GM19372 (cell line): ENCODE results near the gene CYP20A1.
A peak's percentile ranks its signal among the peaks of the same experiment; 100 is the strongest.
"Not testable (repeated sequence)": the region's sequence is repeated elsewhere in the genome, so short reads cannot be mapped to it uniquely, and the experiment has no call there.

ENCODE experiments used
- ATAC-seq: cut with Tn5 transposase; IDR thresholded peaks from one replicate; pipeline ENCODE4 v1.9.1; 2021; ENCODE audit warnings: mild to moderate bottlenecking, low read depth, moderate library complexity; ENCODE audit not compliant: unreplicated experiment

The CYP20A1 gene, protein sequence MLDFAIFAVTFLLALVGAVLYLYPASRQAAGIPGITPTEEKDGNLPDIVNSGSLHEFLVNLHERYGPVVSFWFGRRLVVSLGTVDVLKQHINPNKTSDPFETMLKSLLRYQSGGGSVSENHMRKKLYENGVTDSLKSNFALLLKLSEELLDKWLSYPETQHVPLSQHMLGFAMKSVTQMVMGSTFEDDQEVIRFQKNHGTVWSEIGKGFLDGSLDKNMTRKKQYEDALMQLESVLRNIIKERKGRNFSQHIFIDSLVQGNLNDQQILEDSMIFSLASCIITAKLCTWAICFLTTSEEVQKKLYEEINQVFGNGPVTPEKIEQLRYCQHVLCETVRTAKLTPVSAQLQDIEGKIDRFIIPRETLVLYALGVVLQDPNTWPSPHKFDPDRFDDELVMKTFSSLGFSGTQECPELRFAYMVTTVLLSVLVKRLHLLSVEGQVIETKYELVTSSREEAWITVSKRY

DNA sequence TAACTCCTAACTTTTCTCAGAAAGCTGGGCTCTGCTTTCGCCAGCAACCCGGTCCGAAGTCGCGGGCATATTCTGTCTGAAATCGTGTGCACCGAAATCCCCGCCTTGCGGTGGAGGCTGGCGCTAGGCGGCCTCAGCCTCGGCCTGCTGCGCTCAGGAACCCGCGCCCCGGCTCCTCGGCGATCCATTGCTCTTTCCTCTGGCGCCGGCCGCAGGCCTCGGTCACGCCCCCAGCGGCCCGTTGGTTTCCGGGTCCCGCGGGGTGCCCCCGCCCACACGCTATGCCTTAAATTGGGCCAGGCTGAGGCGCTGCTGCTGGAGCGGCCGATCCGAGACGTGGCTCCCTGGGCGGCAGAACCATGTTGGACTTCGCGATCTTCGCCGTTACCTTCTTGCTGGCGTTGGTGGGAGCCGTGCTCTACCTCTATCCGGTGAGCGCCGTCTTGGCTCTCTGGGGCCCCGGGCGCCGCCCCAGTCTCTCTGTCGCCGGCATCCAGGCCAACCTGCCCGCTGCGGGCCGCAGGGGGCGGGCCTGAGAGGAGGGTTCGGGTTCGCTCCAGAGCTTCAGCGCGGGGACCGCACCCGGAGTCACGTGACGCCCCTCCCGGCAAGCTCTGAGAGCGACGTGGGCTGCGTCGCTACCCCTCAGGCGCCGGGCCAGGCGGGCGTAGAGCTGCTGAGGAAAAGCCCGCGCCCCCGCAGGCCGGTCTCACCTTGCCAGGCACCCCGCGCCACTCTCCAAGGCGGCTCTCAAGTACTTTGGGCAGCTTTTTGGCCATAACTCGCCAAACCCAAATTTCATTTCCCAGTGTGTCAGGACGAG is at the start of gene CYP20A1:
Gene CYP20A1, plus strand, starts transcription at position 315 of the 823 bp plus-strand sequence. Its CDS starts 45 bp downstream, at position 360.
- peak; percentile 81 for ATAC-seq

DNA sequence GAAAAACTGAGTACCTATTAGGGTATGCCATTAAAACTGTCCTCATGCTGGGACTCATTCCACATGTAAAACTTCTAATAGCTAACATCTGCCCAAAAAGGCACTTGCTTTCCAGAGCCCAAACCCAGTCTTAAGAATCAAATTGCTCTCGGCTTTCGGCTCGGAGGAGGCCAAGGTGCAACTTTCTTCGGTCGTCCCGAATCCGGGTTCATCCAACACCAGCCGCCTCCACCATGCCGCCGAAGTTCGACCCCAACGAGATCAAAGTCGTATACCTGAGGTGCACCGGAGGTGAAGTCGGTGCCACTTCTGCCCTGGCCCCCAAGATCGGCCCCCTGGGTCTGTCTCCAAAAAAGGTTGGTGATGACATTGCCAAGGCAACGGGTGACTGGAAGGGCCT is 48.3 kb upstream of the CYP20A1 start:
- ATAC-seq = not testable (repeated sequence)

DNA sequence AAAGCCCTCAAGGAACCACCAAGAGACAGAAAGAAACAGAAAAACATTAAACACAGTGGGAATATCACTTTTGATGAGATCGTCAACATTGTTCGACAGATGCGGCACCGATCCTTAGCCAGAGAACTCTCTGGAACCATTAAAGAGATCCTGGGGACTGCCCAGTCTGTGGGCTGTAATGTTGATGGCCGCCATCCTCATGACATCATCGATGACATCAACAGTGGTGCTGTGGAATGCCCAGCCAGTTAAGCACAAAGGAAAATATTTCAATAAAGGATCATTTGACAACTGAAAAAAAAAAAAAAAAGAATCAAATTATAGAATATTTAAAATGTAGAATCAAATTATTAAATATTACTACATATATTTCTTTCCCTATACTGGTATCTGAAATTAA is 47.8 kb upstream of the CYP20A1 start:
- ATAC-seq = not testable (repeated sequence)

DNA sequence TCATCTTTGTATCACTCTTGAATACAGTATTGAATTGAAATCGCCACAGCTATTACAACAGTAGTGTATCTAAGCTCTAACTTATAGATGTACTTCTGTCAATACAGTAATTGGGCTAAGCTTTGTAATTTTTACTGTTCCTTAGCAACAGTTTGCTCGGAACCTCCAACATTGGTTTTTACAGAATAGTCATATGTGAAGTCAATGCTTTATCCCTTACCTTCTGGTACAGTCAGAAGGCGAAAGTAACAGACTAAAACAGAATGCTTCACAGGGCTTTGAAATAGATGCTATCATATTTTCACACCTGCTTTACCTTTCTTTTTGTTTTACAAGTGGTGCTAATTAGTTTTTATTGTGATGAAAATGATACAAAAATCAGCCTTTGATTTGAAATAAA is 46.9 kb upstream of the CYP20A1 start:
- ATAC-seq = no peak

DNA sequence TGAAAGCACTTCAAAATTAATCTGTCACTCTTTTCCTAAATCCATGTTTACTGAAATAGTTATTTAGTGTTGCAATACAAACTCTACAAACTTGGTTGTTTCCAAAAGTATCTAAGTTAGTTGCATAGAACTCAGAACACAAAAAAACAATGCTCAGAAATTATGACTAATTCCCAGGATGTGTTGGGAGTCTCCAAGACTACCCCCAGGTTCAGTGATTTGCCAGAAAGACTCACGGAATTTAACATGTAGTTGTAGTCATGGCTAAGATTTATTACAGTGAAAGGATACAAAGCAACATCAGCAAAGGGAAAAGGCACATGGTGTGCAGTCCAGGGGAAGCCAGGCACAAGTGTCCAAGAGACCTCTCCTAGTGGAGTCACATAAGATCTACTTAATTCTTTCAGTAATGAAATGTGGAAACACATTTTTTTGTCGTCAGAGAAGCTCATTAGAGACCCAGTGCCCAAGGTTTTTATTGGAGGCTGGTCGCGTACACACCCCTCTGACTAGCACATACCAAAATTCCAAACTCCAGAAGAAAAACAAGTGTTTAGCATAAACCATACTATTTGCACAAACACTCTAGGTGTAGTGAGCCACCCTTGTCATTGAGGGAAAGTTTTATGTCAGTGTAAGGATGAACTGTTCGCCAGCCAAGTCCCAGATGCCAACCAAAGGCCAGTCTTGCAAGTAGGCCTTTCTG is 43.3 kb upstream of the CYP20A1 start:
- ATAC-seq = no peak

DNA sequence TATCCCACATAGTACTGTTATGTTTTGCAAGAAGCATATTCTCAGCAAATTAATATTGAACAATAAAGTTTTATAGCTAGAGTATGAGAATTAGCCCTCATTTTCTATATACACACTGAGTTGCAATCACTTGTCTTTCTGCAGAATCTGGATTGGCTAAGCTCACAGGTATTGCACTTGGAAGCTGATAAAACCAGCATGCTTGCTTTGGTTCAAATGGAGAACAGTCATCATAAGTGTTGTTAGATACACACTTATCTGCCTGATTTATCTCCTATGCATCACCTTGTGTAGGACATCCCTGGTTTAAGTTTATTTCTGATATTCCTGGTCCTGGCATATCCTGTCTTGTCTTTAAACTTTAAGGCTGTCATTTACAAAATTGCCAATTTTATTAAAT is 38.0 kb upstream of the CYP20A1 start:
- ATAC-seq = no peak

DNA sequence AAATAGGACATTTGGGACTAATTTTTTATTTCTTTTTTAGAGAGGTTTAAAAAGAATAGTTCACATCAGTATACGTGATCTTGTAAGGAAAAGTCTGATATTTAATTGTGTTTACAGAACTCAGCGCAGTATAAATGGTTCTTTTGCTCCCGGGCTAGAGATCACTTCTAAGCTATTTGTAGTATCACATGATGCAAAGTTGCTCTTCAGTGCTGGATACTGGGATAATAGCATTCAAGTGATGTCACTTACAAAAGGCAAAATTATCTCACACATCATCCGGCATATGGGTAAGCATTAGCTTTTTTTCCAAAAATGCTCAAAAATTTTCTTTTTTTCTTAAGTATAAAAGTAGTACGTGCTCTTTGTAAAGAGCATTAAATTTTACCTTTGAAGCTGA is 37.4 kb upstream of the CYP20A1 start:
- ATAC-seq = no peak

DNA sequence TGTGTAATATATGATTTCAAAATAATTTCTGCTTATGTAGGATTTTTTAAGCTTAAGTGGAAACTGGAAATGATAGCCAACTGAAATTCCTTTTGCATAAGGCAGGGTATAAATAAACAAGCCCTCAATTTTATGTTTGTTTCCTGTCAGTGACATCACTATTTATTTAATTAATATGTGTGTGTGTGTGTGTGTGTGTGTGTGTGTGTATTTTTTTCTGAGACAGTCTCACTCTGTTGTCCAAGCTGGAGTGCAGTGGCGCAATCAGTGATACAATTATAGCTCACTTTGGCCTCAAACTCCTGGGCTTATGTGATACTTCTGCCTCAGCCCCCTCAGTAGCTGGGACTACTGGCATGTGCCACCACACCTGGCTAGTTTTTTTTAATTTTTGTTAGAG is 29.3 kb upstream of the CYP20A1 start:
- ATAC-seq = no peak

DNA sequence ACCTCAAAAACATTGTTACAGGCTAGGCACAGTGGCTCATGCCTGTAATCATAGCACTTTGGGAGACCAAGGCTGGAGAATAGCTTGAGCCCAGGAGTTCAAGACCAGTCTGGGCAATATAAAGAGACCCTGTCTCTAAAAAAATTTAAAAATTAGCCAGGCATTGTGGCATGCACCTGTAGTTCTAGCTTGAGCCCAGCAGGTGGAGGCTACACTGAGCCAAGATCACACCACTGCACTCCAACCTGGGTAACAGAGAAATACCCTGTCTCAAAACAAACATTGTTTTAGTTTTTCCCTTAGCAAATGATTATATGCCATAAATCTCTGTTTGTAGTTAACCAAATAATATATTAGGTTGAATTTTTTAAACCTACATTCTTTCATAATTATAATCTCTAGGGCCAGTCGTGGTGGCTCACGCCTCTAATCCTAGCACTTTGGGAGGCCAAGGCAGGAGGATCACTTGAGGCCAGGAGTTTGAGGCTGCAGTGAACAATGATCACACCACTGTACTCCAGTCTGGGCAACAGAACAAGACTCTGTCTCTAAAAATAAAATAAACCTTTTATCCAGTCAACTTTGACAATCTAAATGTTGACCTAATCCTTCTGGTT is 13.3 kb upstream of the CYP20A1 start:
- peak; percentile 53 for ATAC-seq

DNA sequence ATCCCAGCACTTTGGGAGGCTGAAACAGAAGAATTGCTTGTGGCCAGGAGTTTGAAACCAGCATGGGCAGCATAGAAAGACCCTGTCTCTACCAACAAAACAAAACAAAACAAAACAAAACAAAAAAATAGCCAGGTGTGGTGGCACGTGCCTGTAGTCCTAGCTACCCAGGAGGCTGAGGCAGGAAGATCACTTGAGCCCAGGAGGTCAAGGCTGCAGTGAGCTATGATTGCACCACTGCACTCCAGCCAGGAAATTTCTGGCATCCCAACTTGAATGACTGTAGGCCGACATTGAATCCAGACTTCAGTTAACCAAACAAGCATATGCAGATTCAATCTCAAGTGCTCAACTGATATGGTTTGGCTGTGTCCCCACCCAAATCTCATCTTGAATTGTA is 9.1 kb upstream of the CYP20A1 start:
- ATAC-seq = not testable (repeated sequence)

DNA sequence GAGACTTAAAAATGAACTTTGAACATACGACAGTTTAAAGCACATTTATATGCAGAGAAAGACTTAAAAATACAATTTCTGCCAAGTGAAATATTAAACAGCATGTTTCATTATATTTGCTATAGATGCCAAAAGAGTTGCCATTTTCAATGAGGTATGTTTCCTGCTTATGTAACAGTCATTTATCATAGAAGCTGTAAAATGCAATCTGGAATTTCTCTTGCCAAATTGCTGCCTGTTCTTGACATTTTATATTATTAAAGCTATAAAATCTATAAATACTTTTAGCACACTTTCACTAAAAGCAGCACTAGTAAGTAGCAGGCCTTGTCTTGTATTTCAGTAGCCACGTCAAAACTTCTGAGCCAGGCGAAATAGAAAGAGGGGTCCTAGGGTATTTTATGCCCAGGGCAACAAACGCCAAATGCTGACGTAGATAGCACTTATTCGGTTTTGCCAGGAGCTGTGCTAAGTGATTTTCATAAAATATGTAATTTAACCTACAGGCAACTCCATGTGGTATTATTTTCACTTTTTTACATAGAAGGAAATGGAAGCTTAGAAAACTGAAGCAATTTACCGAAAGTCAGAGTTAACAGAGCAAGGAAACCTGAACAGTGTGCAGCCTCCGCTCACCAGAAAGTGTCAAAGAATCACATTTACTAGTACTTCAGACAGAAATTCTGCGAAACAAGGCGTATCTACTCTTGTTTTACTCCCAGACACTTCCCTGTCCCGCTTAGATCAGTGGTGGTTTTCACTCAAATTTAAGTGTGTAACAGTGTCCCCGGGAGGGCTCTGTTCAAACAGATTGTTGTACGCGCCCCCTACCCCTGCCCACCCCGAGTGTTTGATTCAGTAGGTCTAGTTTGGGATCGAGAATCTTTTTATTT is 1.2 kb upstream of the CYP20A1 start:
- no peak for ATAC-seq

DNA sequence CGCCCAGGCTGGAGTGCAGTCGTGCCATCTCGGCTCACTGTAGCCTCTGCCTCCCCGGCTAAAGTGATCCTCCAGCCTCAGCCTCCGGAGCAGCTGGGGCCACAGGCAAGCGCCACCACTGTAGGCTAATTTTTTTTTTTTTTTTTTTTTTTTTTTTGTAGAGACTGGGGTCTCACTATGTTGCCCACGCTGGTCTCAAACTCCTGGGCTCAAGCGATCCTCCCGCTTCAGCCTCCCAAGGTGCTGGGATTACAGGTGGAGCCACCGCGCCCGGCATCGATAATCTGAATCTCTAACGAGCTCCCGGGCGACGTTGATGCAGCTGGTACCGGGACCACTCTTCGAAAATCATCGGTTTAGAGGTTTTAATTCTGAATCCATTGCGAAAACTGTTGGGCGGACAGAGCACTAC is 520 bp upstream of the CYP20A1 start:
- ATAC-seq = no peak

DNA sequence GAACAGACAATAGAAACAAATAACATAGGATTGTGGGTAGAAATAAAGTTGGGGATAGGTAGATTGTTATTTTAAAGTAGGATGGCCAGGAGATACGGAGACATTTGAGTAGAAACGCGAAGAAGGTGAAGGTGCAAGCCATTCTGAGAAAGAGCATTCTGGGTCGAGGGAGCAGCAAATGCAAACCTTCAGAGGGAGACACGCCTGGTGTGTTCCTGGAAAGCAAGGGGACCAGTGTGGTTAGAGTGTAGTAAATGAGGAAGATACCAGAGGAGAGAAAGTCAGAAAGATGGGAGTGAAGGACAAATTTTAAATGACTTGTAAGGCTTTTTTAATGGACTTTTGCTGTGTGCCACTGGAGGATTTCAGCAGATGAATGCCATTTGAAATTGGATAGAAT is 1.7 kb downstream of the CYP20A1 start:
- ATAC-seq = no peak

DNA sequence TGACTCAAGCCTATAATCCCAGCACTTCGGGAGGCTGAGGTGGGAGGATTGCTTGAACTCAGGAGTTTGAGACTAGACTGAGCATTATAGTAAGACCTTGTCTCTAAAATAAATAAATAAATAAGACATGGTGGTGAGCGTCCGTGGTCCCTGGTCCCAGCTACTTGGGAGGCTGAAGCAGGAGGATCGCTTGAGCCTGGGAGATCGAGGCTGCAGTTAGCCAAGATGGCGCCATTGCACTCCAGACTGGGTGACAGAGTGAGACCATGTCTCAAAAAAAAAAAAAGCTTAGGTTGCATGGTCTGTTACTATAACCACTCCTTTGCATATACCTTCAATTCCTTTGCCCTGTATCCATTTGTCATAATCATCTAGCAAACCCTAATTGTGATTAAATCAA is 3.7 kb downstream of the CYP20A1 start:
- ATAC-seq = no peak

DNA sequence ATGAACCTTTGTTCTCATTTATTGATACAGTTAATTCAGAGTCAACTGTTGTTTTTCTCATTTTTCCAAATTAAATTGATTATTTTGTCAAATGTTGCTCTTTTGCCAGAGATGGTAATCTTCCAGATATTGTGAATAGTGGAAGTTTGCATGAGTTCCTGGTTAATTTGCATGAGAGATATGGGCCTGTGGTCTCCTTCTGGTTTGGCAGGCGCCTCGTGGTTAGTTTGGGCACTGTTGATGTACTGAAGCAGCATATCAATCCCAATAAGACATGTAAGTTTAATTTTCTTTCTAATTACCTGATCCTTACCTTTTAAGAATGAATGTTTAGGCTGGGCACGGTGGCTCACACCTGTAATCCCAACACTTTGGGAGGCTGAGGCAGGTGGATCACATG is 7.8 kb downstream of the CYP20A1 start:
- ATAC-seq = no peak

DNA sequence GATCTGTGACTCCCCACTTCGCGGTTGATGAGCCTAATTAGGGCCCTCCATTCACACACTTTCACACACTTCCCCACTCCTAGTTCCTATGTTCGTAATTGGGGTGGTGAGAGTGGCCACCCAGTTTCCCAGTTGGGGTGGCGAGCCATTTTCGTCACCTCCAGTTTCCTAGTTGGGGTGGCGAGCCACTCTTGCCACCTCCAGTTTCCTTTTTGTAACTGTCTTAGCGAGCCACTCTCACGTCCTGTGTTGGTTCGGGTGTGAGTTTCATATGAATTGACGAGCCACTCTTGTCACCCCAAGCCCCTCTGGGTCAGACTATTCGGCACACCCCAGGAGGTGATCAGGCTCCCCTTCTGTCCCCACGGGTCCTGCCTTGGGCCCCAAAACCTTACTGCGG is 14.0 kb downstream of the CYP20A1 start:
- no peak for ATAC-seq

DNA sequence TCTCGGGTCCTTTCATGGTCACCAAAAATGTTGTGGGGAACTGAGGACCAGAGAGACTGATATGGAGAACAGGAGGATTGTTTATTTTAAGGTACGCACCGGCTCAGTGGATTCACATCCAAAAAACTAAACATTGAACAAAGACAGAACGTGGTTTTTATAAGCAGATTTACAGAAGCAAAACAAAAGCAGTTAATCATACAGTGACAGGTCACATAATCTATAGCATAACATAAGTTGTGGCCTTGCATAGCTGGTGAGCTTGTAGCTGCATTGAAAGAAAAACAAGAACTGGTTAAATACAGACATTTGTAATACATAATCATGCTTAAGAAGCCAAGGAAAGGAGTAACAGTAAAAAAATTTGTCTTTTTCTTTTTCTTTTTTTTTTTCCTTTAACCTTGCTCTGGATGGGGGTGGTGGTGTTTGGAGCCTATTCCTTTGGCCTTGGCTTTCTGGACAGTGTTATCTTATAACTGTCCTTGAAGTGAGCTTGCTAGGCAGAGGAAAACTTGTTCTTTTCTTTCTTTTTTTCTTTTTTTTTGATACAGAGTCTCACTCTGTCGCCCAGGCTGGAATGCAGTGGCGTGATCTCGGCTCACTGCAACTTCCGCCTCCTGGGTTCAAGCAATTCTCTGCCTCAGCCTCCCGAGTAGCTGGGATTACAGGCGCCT is 14.7 kb downstream of the CYP20A1 start:
- not testable (repeated sequence) for ATAC-seq

DNA sequence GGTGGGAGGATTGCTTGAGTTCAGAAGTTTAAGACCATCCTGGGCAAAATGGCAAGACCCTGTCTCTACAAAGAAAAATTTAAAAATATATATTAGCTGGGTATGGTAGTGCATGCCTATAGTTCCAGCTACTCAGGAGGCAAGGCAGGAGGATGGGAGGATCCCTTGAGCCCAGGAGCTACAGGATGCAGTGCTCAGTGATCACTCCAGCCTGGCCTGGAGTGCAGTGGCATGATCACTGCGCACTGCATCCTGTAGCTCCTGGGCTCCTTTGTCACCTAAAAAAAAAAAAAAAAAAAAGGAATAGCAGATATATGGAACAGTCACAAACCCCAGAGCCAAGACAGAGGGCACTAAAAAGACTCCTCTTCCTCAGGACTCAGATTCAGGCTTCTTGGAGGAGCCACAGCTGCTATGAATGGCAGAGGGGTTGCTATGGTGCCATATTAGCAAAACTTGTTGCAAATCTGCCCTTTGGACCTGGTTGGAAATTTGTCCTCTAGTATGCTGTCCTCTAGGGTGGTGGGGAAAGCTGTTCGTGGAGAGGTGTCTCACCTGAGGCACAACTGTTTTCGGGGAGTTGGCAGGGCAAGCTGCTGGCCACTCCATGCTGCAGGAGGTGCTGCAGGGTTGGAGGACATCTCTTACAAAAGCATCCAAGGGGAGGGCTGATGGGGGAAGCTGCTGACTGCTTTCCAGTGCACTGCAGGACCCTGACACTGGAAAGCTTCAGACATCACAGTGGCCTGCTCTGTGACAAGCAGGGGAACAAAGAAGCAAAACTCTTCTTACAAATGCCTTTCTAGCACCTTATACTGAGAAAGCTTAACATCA is 22.7 kb downstream of the CYP20A1 start:
- no peak for ATAC-seq
